ENCODE data around the gene SETD2. TPM values are rescaled to one million over a fixed set of nuclear protein-coding genes. Genes with fewer than 3 reads are reported as not detected.
"Not testable (repeated sequence)": the region's sequence is repeated elsewhere in the genome, so short reads cannot be mapped to it uniquely, and the experiment has no call there.

Gene SETD2
- total RNA-seq, 2 donors from 2014 or later, result 59.0 to 61.5 TPM

DNA sequence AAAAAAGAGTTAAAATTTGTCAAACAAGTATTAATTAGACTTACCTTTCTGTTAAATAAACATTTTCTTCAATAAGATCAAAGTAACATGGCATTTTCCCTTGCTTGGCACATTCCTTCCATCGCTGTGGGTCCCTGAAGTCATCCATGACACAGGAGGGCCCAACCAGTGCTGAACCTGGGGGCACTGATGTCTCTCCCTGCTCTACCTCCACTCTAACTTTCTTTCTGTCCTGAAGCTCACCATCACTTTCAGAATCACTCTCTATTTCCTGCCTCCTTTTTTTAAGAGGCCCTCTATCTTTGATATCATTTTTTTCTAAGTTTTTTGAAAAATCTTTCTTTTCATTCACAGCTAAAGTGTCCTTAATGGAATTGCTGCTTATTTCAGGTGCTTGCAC, 43.8 kb downstream of the SETD2 start:
- H3K27ac Mint-ChIP-seq, result no peak overlapping the region
- H3K9me3 ChIP-seq (ENCODE audit: control insufficient read depth, low read length), result peaks cover 22% of the 10 kb centered on the region
- no peaks in the 10 kb centered on the region for H3K4me1 ChIP-seq (ENCODE audit: control insufficient read depth, insufficient read depth, low read length)
- peaks cover 68% of the 10 kb centered on the region for H3K36me3 Mint-ChIP-seq (ENCODE audit: low read depth)
- H3K9ac ChIP-seq (ENCODE audit: extremely low read depth, low read length, poor library complexity, severe bottlenecking), result no peak overlapping the region
- H3K4me3 ChIP-seq (ENCODE audit: low read length), result no peak overlapping the region
- H3K4me1 Mint-ChIP-seq, result no peaks in the 10 kb centered on the region
- H3K27me3 Mint-ChIP-seq (ENCODE audit: insufficient read depth), result no peaks in the 10 kb centered on the region
- peaks cover 4% of the 10 kb centered on the region for H3K9me3 Mint-ChIP-seq
- no peak overlapping the region for H3K4me3 Mint-ChIP-seq
- no peaks in the 10 kb centered on the region for H3K27me3 ChIP-seq (ENCODE audit: control insufficient read depth, insufficient read depth, low read length, poor library complexity, severe bottlenecking)
- DNase-seq, result no peak
- peaks cover 85% of the 10 kb centered on the region for H3K36me3 ChIP-seq (ENCODE audit: control insufficient read depth, insufficient read depth, low read length)
- TF ChIP-seq CTCF (conservative IDR thresholded peaks at IDR 0.05), result no peak
- WGBS, 2 experiments (ENCODE audit: insufficient coverage in 1 of 2, insufficient read length in 1 of 2), result 97 to 100% methylated on average over 1 of the region's 1 CpG
- H3K27ac ChIP-seq (ENCODE audit: low read depth, low read length), result no peak overlapping the region

GRCh38 chr3:47119387-47119786, 44.5 kb downstream of the SETD2 start:
- H3K4me3 ChIP-seq (ENCODE audit: low read length); H3K4me1 Mint-ChIP-seq; H3K9ac ChIP-seq (ENCODE audit: extremely low read depth, low read length, poor library complexity, severe bottlenecking); H3K27ac ChIP-seq (ENCODE audit: low read depth, low read length); H3K27me3 Mint-ChIP-seq (ENCODE audit: insufficient read depth); H3K4me1 ChIP-seq (ENCODE audit: control insufficient read depth, insufficient read depth, low read length); H3K4me3 Mint-ChIP-seq; DNase-seq; H3K27ac Mint-ChIP-seq; H3K9me3 Mint-ChIP-seq; H3K27me3 ChIP-seq (ENCODE audit: control insufficient read depth, insufficient read depth, low read length, poor library complexity, severe bottlenecking): not testable (repeated sequence)
- peaks cover 68% of the 10 kb centered on the region for H3K36me3 Mint-ChIP-seq (ENCODE audit: low read depth)
- Histone ChIP-seq H3K9me3 (ENCODE audit: control insufficient read depth, low read length) (peaks cover 22% of the 10 kb centered on the region), H3K36me3 (ENCODE audit: control insufficient read depth, insufficient read depth, low read length) (peaks cover 90% of the 10 kb centered on the region)
- 93 to 96% methylated on average over 3 to 5 of the region's 5 CpGs for WGBS, 2 experiments (ENCODE audit: insufficient coverage in 1 of 2, insufficient read length in 1 of 2)

GRCh38 chr3:47117807-47118364, 46.0 kb downstream of the SETD2 start:
- Histone ChIP-seq H3K9ac (ENCODE audit: extremely low read depth, low read length, poor library complexity, severe bottlenecking) (no peak overlapping the region), H3K9me3 (ENCODE audit: control insufficient read depth, low read length) (peaks cover 22% of the 10 kb centered on the region), H3K4me3 (ENCODE audit: low read length) (no peak overlapping the region), H3K36me3 (ENCODE audit: control insufficient read depth, insufficient read depth, low read length) (peaks cover 90% of the 10 kb centered on the region), H3K27ac (ENCODE audit: low read depth, low read length) (no peak overlapping the region), H3K4me1 (ENCODE audit: control insufficient read depth, insufficient read depth, low read length) (no peaks in the 10 kb centered on the region), H3K27me3 (ENCODE audit: control insufficient read depth, insufficient read depth, low read length, poor library complexity, severe bottlenecking) (no peaks in the 10 kb centered on the region)
- Mint-ChIP-seq H3K4me1 (no peaks in the 10 kb centered on the region), H3K4me3 (no peak overlapping the region), H3K9me3 (peaks cover 4% of the 10 kb centered on the region), H3K27ac (no peak overlapping the region), H3K36me3 (ENCODE audit: low read depth) (peaks cover 68% of the 10 kb centered on the region), H3K27me3 (ENCODE audit: insufficient read depth) (no peaks in the 10 kb centered on the region)
- 93 to 100% methylated on average over 2 to 3 of the region's 3 CpGs for WGBS, 2 experiments (ENCODE audit: insufficient coverage in 1 of 2, insufficient read length in 1 of 2)
- TF ChIP-seq CTCF (conservative IDR thresholded peaks at IDR 0.05), result no peak
- DNase-seq, result no peak

DNA sequence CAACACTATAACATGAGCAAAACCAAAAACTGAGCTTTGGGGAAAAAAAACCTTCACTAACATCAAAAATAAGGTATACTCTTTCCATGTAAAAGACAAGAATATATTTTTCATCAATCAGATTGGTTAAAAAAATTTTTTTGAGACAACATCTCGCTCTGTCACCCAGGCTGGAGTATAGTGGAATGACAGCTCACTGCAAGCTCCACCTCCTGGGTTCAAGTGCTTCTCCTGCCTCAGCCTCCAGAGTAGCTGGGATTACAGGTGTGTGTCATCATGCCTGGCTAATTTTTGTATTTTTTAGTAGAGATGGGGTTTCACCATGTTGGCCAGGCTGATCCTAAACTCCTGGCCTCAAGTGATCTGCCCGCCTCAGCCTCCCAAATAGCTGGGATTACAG, 48.4 kb downstream of the SETD2 start:
- Histone ChIP-seq H3K36me3 (ENCODE audit: control insufficient read depth, insufficient read depth, low read length) (peaks cover 88% of the 10 kb centered on the region), H3K9me3 (ENCODE audit: control insufficient read depth, low read length) (peaks cover 12% of the 10 kb centered on the region)
- not testable (repeated sequence) for H3K4me3 Mint-ChIP-seq; H3K4me1 ChIP-seq (ENCODE audit: control insufficient read depth, insufficient read depth, low read length); H3K27me3 ChIP-seq (ENCODE audit: control insufficient read depth, insufficient read depth, low read length, poor library complexity, severe bottlenecking); H3K27ac ChIP-seq (ENCODE audit: low read depth, low read length); H3K27ac Mint-ChIP-seq; H3K9ac ChIP-seq (ENCODE audit: extremely low read depth, low read length, poor library complexity, severe bottlenecking); H3K27me3 Mint-ChIP-seq (ENCODE audit: insufficient read depth); H3K9me3 Mint-ChIP-seq; H3K4me1 Mint-ChIP-seq; DNase-seq; H3K4me3 ChIP-seq (ENCODE audit: low read length)
- WGBS, 2 experiments (ENCODE audit: insufficient coverage in 1 of 2, insufficient read length in 1 of 2), result 80 to 95% methylated on average over 1 to 2 of the region's 2 CpGs
- H3K36me3 Mint-ChIP-seq (ENCODE audit: low read depth), result peaks cover 56% of the 10 kb centered on the region

Measured in endodermal cell (in vitro differentiated cells).